Colonic mucosa (tissue), 4 donors: Measurements from ENCODE around the gene BCAS4. TPM values are rescaled to one million over a fixed set of nuclear protein-coding genes. Genes with fewer than 3 reads are reported as not detected.

Experiments used
- DNase-seq: peaks from one replicate; pipeline ENCODE4 v3.0.0-alpha.2; 2020
- H3K27ac ChIP-seq: fragments of 200-600 bp; one replicate; pipeline ENCODE4 v1.8.0; 2021
- H3K27me3 ChIP-seq: fragments of 200-600 bp; one replicate; pipeline ENCODE4 v1.8.0; 2021
- H3K36me3 ChIP-seq: fragments of 200-600 bp; one replicate; pipeline ENCODE4 v1.8.0; 2021
- H3K4me1 ChIP-seq: fragments of 200-600 bp; one replicate; pipeline ENCODE4 v1.8.0; 2021; ENCODE audit warnings: mild to moderate bottlenecking
- H3K4me3 ChIP-seq: fragments of 200-600 bp; one replicate; pipeline ENCODE4 v1.8.0; 2021
- H3K9ac ChIP-seq, 2 donors: one replicate each; pipeline ENCODE4 v1.7.0; 2013; ENCODE audit warnings: control low read depth in 2 of 2, low read depth in 2 of 2, low read length in 2 of 2
- H3K9me3 ChIP-seq: fragments of 200-600 bp; one replicate; pipeline ENCODE4 v1.8.0; 2021
- intact Hi-C: fragments of 100-400 bp; cut with DNase I; formaldehyde crosslinking; loops from one replicate; pipeline ENCODE4 v1.14.1; 2022
- total RNA-seq, 2 donors: library from RNA; stranded (reverse); fragmentation: NEBNext Ultra II Directional in 1 of 2; extraction: Animal tissue kit (Norgen Biotek cat#: 25700) in 1 of 2; gene quantifications; one replicate each; pipeline ENCODE4 v1.2.1, GENCODE V29; 2021
- TF ChIP-seq, protein P1 (sequence below): fragments of 200-600 bp; IDR thresholded peaks from one replicate; pipeline ENCODE4 v1.8.0; 2022; ENCODE audit warnings: antibody characterized with exemption, mild to moderate bottlenecking
- donor health status: healthy.
- donor health status: DM: no; HTN: no; CAD: no.
- donor health status: DM: no; HTN: no; CAD: no.

Gene BCAS4
- total RNA-seq, 2 donors from 2014 or later: 1.1 to 2.7 TPM

DNA sequence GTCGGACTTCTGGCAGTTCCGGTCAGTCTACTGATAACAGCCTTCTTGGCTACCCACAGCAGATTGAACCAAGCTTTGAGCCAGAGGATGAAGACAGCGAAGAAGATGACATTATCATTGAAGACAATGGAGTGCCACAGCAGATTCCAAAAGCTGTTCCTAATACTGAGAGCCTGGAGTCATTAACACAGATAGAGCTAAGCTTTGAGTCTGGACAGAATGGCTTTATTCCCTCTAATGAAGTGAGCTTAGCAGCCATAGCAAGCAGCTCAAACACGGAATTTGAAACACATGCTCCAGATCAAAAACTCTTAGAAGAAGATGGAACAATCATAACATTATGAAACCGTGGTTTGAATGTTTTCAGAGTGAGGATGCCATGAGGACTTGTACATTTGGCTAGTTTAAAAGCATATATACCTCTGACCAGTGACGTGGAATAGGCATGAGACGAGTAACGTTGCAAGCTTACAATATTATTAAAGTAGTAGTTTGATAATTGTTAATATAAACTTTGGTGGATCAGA lies 44.7 kb upstream of the BCAS4 start:
- Histone ChIP-seq H3K27ac (no peak overlapping the region), H3K27me3 (no peaks in the 10 kb centered on the region), H3K36me3 (no peaks in the 10 kb centered on the region), H3K4me3 (no peak overlapping the region), H3K4me1 (peaks cover 4% of the 10 kb centered on the region), H3K9ac (no peak overlapping the region), H3K9me3 (no peaks in the 10 kb centered on the region)
- intact Hi-C loops: no loop called here
- TF ChIP-seq, protein P1, sequence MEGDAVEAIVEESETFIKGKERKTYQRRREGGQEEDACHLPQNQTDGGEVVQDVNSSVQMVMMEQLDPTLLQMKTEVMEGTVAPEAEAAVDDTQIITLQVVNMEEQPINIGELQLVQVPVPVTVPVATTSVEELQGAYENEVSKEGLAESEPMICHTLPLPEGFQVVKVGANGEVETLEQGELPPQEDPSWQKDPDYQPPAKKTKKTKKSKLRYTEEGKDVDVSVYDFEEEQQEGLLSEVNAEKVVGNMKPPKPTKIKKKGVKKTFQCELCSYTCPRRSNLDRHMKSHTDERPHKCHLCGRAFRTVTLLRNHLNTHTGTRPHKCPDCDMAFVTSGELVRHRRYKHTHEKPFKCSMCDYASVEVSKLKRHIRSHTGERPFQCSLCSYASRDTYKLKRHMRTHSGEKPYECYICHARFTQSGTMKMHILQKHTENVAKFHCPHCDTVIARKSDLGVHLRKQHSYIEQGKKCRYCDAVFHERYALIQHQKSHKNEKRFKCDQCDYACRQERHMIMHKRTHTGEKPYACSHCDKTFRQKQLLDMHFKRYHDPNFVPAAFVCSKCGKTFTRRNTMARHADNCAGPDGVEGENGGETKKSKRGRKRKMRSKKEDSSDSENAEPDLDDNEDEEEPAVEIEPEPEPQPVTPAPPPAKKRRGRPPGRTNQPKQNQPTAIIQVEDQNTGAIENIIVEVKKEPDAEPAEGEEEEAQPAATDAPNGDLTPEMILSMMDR: no peak
- DNase-seq: peak; percentile 10

DNA sequence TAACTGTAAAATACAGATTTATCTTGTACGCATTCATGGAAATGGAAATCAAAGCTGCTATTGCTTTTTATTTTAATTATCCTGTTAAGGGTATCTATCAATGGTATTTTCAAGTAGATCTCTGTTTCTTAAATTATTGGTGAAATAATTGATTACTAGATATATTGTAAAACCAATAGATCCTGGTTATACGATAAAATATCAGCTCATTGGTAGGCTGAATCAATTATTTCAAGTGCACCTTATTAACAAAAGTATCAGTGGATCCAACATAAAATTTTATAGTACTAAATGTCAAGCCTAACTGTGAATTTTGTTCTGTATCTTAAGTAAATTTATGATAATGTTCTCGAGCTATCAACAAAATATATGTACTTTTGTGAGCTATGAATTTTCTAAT lies 41.7 kb upstream of the BCAS4 start:
- H3K4me1 ChIP-seq: no peaks in the 10 kb centered on the region
- no peaks in the 10 kb centered on the region for H3K9me3 ChIP-seq
- H3K27ac ChIP-seq: no peak overlapping the region
- no peaks in the 10 kb centered on the region for H3K27me3 ChIP-seq
- intact Hi-C loops: no loop called here
- H3K4me3 ChIP-seq: no peak overlapping the region
- no peaks in the 10 kb centered on the region for H3K36me3 ChIP-seq
- TF ChIP-seq, protein P1: no peak
- DNase-seq: no peak
- H3K9ac ChIP-seq: no peak overlapping the region

DNA sequence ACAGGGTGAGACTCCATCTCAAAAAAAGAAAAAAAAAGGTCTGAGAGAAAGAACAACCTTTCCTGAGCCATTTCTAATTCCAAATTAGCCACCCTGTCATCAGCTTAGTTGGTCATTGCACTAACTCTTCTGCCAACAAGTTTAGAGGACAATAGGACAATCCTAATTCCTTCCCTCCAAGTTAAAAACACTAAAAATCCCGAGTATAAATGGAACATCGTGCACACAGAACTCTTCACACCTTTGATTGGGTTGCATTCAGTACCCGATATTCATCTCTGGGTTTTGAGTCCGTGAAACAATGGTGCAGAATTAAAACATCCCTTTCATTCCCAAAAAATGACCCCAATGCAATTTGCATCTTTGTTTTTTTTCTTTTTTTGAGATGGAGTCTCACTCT lies 40.4 kb upstream of the BCAS4 start:
- TF ChIP-seq, protein P1: no peak
- Histone ChIP-seq H3K9ac (no peak overlapping the region), H3K36me3 (no peaks in the 10 kb centered on the region), H3K27me3 (no peaks in the 10 kb centered on the region), H3K4me1 (no peaks in the 10 kb centered on the region), H3K4me3 (no peak overlapping the region), H3K27ac (no peak overlapping the region), H3K9me3 (no peaks in the 10 kb centered on the region)
- DNase-seq: no peak
- intact Hi-C loops: no loop called here

DNA sequence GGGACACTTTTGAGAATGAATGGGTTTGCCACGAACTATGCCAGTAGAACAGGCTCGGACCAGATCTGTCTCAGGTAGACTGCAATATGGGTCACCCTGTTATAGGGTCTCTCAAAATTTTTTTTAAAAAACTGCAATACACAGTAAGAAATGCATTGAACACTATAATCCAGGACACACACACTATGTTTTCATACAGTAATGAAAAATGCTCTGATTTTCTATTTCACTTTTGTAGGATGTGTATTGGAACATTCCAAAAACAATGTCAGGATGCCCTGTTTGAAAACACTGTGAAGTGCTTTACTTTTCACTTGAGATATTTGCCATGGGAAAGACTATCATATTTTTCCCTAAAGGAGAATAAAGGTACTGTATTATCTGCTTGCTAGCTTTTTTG lies 38.4 kb upstream of the BCAS4 start:
- H3K36me3 ChIP-seq: no peaks in the 10 kb centered on the region
- H3K9ac ChIP-seq: no peak overlapping the region
- H3K4me1 ChIP-seq: no peaks in the 10 kb centered on the region
- no peak overlapping the region for H3K27ac ChIP-seq
- H3K9me3 ChIP-seq: no peaks in the 10 kb centered on the region
- H3K27me3 ChIP-seq: no peaks in the 10 kb centered on the region
- no peak overlapping the region for H3K4me3 ChIP-seq
- TF ChIP-seq, protein P1: no peak
- no peak for DNase-seq
- intact Hi-C loops: no loop called here

DNA sequence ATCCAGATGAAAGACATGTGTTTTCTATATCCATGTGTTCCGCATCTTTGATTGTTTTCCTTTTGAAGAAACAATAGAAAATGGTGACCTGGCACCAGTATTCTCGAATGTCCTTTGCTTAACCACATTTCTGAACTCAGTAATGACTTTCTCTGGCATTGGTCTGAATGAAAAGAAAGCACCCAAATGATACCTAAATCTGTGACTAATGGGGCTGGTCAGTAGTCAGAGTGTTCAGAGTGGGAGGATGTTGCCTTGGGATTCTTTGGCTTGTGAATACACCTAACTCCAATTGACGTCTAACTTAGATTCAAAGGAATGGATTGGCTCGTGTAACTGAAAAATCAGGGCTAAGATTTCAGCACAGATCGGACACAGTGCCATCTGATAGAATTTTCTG lies 36.4 kb upstream of the BCAS4 start:
- H3K36me3 ChIP-seq: no peaks in the 10 kb centered on the region
- intact Hi-C loops: no loop called here
- no peak overlapping the region for H3K9ac ChIP-seq
- peak; percentile 5 for DNase-seq
- peaks cover 7% of the 10 kb centered on the region for H3K4me1 ChIP-seq
- H3K9me3 ChIP-seq: no peaks in the 10 kb centered on the region
- TF ChIP-seq, protein P1: no peak
- no peak overlapping the region for H3K27ac ChIP-seq
- no peak overlapping the region for H3K4me3 ChIP-seq
- H3K27me3 ChIP-seq: no peaks in the 10 kb centered on the region
